ENCODE results near the gene MIPEP.
"Not testable (repeated sequence)": the region's sequence is repeated elsewhere in the genome, so short reads cannot be mapped to it uniquely, and the experiment has no call there.

MIPEP gene

GRCh38 chr13:23884361-23884760 is 4.8 kb downstream of the MIPEP start:
- not testable (repeated sequence) for DNase-seq

GRCh38 chr13:23883255-23883654 is 5.9 kb downstream of the MIPEP start:
- DNase-seq = no peak

DNA sequence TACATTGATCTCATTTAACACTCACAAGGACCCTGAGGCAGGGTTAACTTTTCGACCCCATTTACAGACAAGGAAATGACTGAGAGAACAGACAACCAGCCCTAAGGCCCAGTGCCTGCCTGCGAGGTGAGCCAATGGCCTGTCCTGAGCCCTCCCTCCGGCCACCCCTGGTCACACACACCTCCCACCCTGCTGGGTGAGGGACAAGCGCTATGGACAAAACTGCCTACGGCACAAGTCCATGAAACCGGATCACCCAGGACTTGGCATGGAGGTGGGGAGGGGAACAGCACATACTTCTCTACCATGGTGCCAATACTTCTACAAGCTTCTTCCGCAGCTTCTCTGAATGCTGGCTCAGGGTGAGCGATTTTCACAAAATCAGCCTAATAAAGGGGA is 7.8 kb downstream of the MIPEP start:
- DNase-seq = not testable (repeated sequence)

- not testable (repeated sequence) for DNase-seq
Observed at GRCh38 chr13:23880493-23881401, 8.5 kb downstream of the MIPEP start.

GRCh38 chr13:23877286-23877685 is 11.9 kb downstream of the MIPEP start:
- no peak for DNase-seq

GRCh38 chr13:23876265-23876664 is 12.9 kb downstream of the MIPEP start:
- no peak for DNase-seq

GRCh38 chr13:23871616-23872220 is 17.5 kb downstream of the MIPEP start:
- DNase-seq = peak; percentile 1

DNA sequence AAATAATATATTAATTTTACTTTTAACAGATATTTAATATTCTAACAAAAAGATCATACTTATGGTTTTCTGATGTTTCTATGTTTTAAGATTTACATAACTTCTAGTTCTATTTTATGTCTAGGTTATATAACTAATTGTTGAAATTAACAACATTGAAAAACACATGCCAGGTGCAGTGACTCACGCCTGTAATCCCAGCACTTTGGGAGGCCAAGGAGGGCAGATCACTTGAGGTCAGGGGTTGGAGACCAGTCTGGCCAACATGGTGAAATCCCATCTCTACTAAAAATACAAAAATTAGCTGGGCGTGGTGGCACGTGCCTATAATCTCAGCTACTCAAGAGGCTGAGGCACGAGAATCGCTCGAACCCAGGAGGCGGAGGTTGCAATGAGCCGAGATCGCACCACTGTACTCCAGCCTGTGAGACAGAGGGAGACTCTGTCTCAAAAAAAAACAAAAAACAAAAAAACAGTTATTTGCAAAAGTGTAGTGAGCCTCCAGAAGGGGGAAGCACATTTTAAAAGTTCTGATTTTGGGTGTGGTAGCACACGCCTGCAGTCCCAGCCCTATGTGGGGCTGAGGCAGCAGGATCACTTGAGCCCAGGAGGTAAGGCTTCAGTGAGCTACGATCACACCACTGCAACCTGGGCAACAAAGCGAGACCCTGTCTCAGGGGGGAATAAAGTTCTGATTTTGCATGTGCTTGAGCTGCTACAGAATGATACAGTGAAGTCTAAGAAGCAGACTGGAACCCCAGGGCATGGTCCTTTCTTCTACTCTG is 18.7 kb downstream of the MIPEP start:
- DNase-seq = no peak

GRCh38 chr13:23868521-23868920 is 20.7 kb downstream of the MIPEP start:
- DNase-seq = no peak

DNA sequence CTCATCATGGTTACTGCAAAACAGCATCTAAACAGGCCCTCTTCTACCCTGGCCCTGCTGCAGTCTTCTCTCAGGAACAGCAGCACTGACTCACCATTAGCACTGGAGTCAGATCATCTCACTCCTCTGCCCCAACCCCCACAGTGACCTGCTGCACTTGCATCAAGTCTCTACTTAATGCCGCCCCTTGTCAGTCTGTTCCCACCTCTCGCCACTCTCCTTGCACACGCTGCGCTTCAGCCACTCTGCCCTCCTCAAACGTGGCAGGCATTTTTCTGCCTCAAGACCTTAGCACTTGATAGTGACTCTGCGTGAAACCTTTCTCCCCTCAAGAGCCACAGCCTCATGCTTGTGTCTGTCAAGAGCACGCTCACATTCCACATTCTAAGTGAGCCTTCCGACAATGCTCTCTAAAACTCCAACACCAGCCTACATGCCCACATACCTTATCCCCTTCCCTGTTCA is 22.1 kb downstream of the MIPEP start:
- no peak for DNase-seq

DNA sequence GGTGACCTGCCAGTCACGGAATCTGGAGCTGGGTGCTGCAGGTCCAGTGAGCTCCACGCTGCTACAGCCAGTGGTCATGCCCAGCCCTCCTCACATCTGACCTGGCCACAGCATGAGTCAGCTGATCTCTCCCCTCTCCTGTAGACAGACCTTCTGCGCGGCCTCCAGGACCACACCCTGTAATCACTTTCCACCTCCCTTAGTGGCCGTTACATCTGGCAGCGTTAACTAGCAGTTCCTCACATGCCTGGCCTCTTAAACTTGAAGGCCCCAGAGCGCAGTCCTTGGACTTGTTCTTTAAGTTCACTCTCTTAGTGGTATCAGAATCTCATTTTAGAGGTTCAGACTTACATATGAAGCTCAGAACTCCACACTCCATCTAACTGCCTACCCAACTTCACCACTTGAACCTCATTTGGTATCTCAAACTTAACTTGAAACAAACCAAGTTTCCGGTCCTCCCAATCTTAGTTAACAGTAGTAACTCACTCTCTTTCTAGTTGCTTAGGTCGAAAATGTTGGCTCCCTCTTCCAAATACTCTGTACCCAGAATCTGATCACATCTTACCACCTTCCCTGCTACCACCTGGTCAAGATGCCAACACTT is 22.7 kb downstream of the MIPEP start:
- no peak for DNase-seq

DNA sequence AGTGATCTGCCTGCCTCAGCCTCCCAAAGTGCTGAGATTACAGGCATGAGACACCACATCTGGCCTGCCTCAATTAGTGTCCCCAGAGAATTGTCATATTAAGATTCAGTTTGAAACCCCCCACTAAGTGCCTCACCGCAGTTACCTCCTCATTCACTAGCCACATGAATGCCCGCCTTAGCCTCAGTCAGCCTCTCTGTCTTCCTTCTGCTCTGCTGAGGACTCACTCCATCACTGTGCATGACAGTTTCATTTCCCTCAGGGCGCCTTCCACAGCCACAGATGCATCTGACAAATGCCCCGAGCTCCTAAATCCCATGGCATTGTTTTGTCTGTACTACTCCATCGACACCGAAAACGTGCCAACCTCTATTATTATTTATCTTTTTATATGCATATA is 23.3 kb downstream of the MIPEP start:
- no peak for DNase-seq

GRCh38 chr13:23865026-23865425 is 24.2 kb downstream of the MIPEP start:
- DNase-seq = no peak

DNA sequence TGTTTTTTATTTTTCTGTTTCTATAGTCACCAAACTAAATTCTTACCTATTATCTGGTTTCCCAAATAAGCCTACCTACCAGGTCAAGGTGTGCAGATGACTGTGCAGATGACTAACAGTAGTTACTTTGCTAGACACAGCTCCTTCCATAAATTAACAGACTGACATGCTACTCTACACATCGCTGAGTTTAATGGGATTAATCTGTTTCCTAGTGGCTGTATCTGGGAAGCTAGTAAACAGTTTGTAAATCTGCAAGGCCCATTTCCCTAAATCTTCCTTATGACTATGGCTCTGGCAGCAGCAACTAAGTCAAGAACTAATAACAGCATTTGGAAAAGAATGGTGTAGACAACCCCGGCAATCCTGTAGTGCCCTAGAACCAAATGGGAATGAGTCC is 27.9 kb downstream of the MIPEP start:
- no peak for DNase-seq

DNA sequence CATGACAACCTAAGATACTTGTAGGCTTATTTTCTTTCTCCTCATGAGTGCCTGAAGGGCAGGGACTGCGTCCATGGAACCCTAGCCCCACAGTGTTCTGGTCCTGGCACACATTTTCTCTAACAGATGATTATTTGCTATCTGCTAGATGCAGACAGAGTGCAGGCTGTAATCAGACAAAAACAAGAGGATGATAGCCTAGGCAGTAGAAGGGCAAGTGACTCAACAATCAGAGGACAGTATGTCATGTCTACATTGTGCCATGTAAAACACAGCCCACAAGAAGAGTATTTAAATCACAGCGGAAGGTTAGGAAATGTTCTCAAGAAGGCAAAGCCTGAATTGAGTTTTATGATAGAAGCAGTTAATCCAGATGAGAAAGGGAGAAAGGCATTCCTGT is 29.3 kb downstream of the MIPEP start:
- DNase-seq = no peak

GRCh38 chr13:23859455-23859854 is 29.7 kb downstream of the MIPEP start:
- DNase-seq = no peak

DNA sequence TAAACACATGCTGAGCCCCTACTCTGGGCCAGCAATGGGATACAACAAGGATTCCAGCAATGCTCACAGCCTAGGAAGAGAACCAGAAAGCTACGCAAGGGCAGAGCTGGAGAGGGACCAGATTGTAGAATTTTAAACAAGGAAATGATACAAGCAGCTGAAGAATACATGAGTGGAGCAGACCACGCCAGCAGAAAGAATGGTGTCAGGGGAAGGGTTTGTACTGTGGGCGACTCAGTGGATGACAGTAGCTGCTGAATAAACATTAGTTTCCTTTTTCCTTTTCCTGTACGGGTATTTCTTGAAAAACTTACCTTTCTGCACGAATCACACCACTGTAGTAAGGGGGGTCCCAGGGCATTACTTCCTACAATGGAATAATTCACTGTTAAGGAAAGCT is 30.7 kb downstream of the MIPEP start:
- DNase-seq = no peak

GRCh38 chr13:23856008-23856750 is 33.0 kb downstream of the MIPEP start:
- no peak for DNase-seq

GRCh38 chr13:23855360-23855759 is 33.8 kb downstream of the MIPEP start:
- DNase-seq = no peak

DNA sequence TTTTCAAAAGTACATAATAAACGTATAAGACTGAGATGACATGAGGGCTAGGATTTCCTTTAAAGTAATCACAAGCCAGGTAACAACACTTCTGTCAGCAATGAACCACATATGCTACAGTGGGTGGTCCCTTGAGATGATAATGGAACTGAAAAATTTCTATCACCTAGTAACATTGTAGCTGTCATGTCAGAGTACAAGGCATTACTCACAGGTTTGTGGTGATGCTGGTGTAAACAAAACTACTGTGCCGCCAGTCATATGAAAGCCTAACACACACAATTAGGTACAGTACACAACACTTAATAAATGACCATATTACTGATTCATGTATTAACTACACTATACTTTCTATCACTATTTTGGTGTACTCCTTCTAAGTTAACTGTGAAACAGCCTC is 36.8 kb downstream of the MIPEP start:
- no peak for DNase-seq

DNA sequence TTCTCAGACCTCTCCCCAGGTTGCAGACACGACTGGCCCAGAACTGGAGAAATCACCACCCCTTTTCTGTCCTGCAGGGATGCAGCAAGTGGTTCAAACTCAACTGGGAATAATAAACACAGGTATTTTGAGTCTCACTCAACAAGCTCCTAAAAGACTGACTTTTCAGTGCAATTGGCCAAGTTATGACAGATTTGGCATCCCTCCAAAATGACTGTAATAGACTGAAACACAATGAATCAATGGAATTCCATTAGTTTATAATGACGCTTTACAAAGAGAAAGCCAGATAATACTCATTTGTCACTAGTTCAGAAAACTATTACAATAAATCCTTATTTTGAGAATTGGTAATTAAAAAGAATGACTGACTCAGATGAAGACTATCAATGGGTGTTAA is 38.1 kb downstream of the MIPEP start:
- DNase-seq = no peak

- no peak for DNase-seq
Observed at GRCh38 chr13:23850134-23850533, 39.1 kb downstream of the MIPEP start.

Measured in NCI-H2227 treated with DMSO at 0.1 percent for 48 hours (cell line).